K562 (cell line): ENCODE results near the gene TJP3. TPM values are rescaled to one million over a fixed set of nuclear protein-coding genes. Genes with fewer than 3 reads are reported as not detected.

Experiments
- BCOR ChIP-seq: fragments of 450-650 bp; IDR thresholded peaks from 2 replicates; pipeline ENCODE4 v1.6.1; 2016
- FOS ChIP-seq: IDR thresholded peaks from 3 replicates; pipeline ENCODE4 v1.6.1; 2011; ENCODE audit not compliant: insufficient read length; ENCODE audit errors: extremely low read depth
- MTA3 ChIP-seq: fragments of 450-650 bp; formaldehyde crosslinking; IDR thresholded peaks from 2 replicates; pipeline ENCODE4 v1.6.1; 2017; ENCODE audit warnings: mild to moderate bottlenecking, borderline replicate concordance
- NFIC ChIP-seq: fragments of 450-650 bp; IDR thresholded peaks from 2 replicates; pipeline ENCODE4 v1.6.1; 2017; ENCODE audit warnings: mild to moderate bottlenecking, inconsistent platforms
- NFIX ChIP-seq: fragments of 250-450 bp; sonication (Bioruptor Pico); IDR thresholded peaks from 2 replicates; pipeline ENCODE4 v1.4.0; 2020; ENCODE audit warnings: low read depth, mild to moderate bottlenecking, moderate library complexity
- POLR2B ChIP-seq: fragments of 450-650 bp; IDR thresholded peaks from 2 replicates; pipeline ENCODE4 v1.6.1; 2018; ENCODE audit warnings: low read depth; ENCODE audit not compliant: partially characterized antibody
- POU5F1 ChIP-seq: fragments of 150-350 bp; IDR thresholded peaks from 2 replicates; pipeline ENCODE4 v1.6.1; 2014; ENCODE audit warnings: borderline replicate concordance, low read length, low read depth, mild to moderate bottlenecking; ENCODE audit not compliant: partially characterized antibody
- RBM17 ChIP-seq: fragments of 200-400 bp; formaldehyde crosslinking; IDR thresholded peaks from 2 replicates; pipeline ENCODE4 v1.6.1; 2017; ENCODE audit warnings: low read depth, mild to moderate bottlenecking, low read length, borderline replicate concordance
- RBM25 ChIP-seq: fragments of 200-400 bp; formaldehyde crosslinking; IDR thresholded peaks from 2 replicates; pipeline ENCODE4 v1.6.1; 2018; ENCODE audit warnings: low read length, low read depth, moderate library complexity; ENCODE audit not compliant: severe bottlenecking
- SMARCB1 ChIP-seq: IDR thresholded peaks from 2 replicates; pipeline ENCODE4 v1.6.1; 2011; ENCODE audit warnings: improper control_type of control experiment, low read depth; ENCODE audit not compliant: insufficient read length
- SP1 ChIP-seq: sonication (generic); formaldehyde crosslinking; IDR thresholded peaks from 2 replicates; pipeline ENCODE4 v1.8.1; 2022; ENCODE audit warnings: mild to moderate bottlenecking, missing genetic modification reagents
- TRIM25 ChIP-seq: fragments of 450-650 bp; IDR thresholded peaks from 2 replicates; pipeline ENCODE4 v1.7.0; 2016; ENCODE audit warnings: borderline replicate concordance
- ZNF584 ChIP-seq: fragments of 200-800 bp; sonication (Bioruptor generic); IDR thresholded peaks from 2 replicates; pipeline ENCODE4 v1.6.1; 2016; ENCODE audit warnings: low read depth, mild to moderate bottlenecking, missing genetic modification characterization, missing compliant biosample characterization
- ZNF655 ChIP-seq: fragments of 250-450 bp; sonication (Bioruptor Pico); IDR thresholded peaks from 2 replicates; pipeline ENCODE4 v1.5.0; 2021
- ZNF79 ChIP-seq: fragments of 250-450 bp; sonication (Bioruptor Pico); IDR thresholded peaks from 2 replicates; pipeline ENCODE4 v1.4.0; 2020; ENCODE audit warnings: low read depth, mild to moderate bottlenecking, moderate library complexity
- polyA plus RNA-seq, 8 experiments: library from polyadenylated mRNA; depleted of rRNA in 4 of 8; stranded (reverse) in 5 of 8; unstranded in 3 of 8; fragments of >200 nt; fragmentation: Nextera tagmentation in 2 of 8; fragmentation: Illumina TruSeq in 1 of 8; extraction: Ambion mirVana in 2 of 8; extraction: Trizol in 1 of 8; gene quantifications; 2 replicates each; pipeline versions ENCODE4 v1.2.1 to v1.2.3, GENCODE V29; 2011 to 2014; ENCODE audit warnings: inconsistent platforms in 1 of 8, missing spikeins in 1 of 8
- total RNA-seq, 7 experiments: library from RNA; depleted of rRNA in 6 of 7; stranded (reverse); fragments of >200 nt in 6 of 7; fragmentation: Illumina TruSeq in 2 of 7; extraction: Trizol in 2 of 7; gene quantifications; 2 replicates each; pipeline versions ENCODE4 v1.2.1 to v1.2.3, GENCODE V29; 2011 to 2021; ENCODE audit warnings: low replicate concordance in 1 of 7
- TF ChIP-seq, protein P1 (sequence below), 2 experiments: fragments of 450-650 bp; IDR thresholded peaks; 2 replicates each; pipeline ENCODE4 v1.6.1; 2016; ENCODE audit warnings: mild to moderate bottlenecking in 2 of 2, borderline replicate concordance in 1 of 2, low read depth in 1 of 2, moderate library complexity in 1 of 2

Gene TJP3
- total and polyA plus RNA-seq, 9 of the 15 experiments (the other 6 are each of a cell fraction or from before 2014, with no cell fraction given) = 0.11 to 2.4 (median 0.57) TPM; not detected in 1

DNA sequence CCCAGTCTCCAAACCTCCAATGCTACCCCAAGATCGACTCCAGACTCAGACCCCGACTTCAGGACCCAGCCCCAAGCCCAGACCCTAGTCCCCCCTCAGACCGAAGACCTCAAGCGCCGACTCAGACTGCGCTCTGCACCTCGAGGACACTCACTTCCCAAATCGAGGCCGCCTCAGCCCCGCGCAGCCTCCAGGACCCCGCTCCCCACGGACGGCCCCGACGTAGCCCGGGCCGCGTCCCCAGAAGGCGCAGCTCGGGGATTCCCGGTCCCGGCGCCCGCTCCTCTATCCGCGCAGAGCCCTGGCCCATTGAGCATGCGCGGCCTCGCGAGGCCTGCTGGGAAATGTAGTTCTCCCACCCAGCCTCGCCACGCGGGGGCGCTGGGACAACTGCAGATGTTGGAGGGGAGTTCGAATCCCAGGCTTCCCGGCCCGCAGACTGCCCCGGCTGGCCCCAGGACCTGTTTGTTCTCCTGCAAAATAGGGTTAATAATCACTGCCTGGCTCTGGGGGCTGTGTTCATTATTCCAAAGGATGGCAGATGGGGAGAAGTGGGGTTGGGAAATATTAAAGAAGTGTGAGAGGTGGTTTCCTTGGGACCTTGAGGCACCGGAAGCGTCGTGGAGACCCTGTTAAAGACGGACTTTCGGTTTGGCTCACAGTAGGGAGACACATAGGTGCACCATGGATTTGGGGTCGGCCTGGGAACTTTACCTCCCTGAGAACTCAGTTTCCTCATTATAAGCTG is 53.4 kb downstream of the TJP3 start, which contains the start of gene APBA3 (continued):
- TF ChIP-seq TRIM25 (no peak), ZNF655 (CRISPR knock-in tag) (no peak), RBM17 (no peak), POLR2B (peak; percentile 73), MTA3 (peak; percentile 38), POU5F1 (peak; percentile 63), ZNF79 (CRISPR knock-in tag) (no peak), SP1 (peak; percentile 63; the same call in 1 of the 2 replicates), ZNF584 (CRISPR knock-in tag) (no peak), RBM25 (no peak), NFIX (no peak), BCOR (peak; percentile 81), SMARCB1 (no peak), NFIC (peak; percentile 44; the same call in 1 of the 2 replicates), FOS (no peak)
- TF ChIP-seq, protein P1, sequence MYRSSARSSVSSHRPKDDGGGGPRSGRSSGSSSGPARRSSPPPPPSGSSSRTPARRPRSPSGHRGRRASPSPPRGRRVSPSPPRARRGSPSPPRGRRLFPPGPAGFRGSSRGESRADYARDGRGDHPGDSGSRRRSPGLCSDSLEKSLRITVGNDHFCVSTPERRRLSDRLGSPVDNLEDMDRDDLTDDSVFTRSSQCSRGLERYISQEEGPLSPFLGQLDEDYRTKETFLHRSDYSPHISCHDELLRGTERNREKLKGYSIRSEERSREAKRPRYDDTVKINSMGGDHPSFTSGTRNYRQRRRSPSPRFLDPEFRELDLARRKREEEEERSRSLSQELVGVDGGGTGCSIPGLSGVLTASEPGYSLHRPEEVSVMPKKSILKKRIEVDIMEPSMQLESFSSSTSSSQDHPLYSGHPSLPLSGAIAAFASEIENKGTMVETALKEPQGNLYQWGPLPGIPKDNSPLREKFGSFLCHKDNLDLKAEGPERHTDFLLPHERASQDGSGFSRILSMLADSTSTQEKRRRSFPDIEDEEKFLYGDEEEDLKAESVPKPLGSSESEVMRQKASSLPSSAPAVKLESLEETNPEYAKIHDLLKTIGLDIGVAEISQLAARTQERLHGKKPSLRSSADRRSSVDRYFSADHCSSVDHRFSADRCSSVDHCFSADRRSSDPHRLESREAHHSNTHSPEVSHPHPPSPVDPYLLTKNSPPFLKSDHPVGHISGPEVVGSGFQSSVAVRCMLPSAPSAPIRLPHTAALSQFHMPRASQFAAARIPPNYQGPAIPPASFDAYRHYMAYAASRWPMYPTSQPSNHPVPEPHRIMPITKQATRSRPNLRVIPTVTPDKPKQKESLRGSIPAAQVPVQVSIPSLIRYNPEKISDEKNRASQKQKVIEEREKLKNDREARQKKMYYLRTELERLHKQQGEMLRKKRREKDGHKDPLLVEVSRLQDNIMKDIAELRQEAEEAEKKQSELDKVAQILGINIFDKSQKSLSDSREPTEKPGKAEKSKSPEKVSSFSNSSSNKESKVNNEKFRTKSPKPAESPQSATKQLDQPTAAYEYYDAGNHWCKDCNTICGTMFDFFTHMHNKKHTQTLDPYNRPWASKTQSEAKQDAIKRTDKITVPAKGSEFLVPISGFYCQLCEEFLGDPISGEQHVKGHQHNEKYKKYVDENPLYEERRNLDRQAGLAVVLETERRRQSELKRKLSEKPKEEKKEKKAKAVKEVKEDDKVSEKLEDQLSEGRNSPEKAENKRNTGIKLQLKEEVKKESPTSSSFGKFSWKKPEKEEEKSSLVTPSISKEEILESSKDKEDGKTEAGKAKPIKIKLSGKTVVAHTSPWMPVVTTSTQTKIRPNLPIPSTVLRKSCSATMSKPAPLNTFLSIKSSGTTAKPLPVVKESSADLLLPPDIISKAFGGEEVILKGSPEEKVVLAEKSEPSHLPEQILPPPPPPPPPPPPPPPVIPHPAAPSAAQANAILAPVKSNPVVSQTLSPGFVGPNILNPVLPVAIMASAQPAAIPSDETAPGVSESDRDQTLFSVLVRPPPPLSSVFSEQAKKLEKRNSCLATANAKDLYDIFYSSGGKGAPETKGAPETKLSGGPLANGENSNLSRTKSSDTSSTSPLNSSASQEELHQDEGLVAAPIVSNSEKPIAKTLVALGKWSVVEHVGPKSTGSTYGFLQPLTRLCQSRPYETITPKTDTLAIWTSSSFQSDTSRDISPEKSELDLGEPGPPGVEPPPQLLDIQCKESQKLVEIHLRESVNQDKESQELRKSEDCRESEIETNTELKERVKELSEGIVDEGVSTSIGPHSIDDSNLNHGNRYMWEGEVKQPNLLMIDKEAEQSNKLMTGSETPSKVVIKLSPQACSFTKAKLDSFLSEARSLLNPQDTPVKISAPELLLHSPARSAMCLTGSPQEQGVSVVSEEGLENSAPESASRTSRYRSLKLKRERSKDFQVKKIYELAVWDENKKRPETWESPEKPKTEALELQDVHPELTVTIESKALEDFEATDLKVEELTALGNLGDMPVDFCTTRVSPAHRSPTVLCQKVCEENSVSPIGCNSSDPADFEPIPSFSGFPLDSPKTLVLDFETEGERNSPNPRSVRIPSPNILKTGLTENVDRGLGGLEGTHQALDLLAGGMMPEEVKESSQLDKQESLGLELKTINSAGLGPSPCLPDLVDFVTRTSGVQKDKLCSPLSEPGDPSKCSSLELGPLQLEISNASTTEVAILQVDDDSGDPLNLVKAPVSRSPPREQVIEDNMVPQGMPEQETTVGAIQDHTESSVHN (IDR thresholded peaks at IDR 0.05; ENCODE audit: borderline replicate concordance in 1 of 2, low read depth in 1 of 2) = no peak
